Measurements from ENCODE around the gene NID2. TPM values are rescaled to one million over a fixed set of nuclear protein-coding genes. Genes with fewer than 3 reads are reported as not detected.

NID2 gene
- total and polyA plus RNA-seq, 9 of the 15 experiments (the other 6 are each of a cell fraction or from before 2014, with no cell fraction given) = 0.04 to 0.45 (median 0.16) TPM; not detected in 3

GRCh38 chr14:52106840-52107239 is 38.0 kb upstream of the NID2 start:
- Histone ChIP-seq H3K36me3 (ENCODE audit: control insufficient read depth, insufficient read depth, low read length) (no peaks in the 10 kb centered on the region), H3K9ac (ENCODE audit: insufficient read depth in 1 of 2, low read depth in 2 of 2, low read length in 2 of 2) (no peak overlapping the region), H3K9me3 (replicated peaks; ENCODE audit: control insufficient read depth, insufficient read depth, low read depth, low read length) (no peaks in the 10 kb centered on the region), H3K4me2 (ENCODE audit: insufficient read depth, low read length) (no peak overlapping the region), H3K9me1 (ENCODE audit: control insufficient read depth, insufficient read depth, low read length) (no peaks in the 10 kb centered on the region), H3K27ac (ENCODE audit: extremely low read depth, low read depth, low read length) (no peak overlapping the region), H2AFZ (ENCODE audit: low read depth, low read length) (no peak overlapping the region), H4K20me1 (replicated peaks; ENCODE audit: control insufficient read depth, insufficient read depth, low read length) (no peaks in the 10 kb centered on the region), H3K79me2 (ENCODE audit: control insufficient read depth, insufficient read depth, low read length) (no peaks in the 10 kb centered on the region), H3K27me3 (ENCODE audit: control insufficient read depth in 2 of 2, insufficient read depth in 2 of 2, low read length in 2 of 2) (no peaks in the 10 kb centered on the region), H3K4me1 (replicated peaks in 1 of 2; ENCODE audit: control insufficient read depth in 2 of 2, insufficient read depth in 2 of 2, low read length in 2 of 2) (no peaks in the 10 kb centered on the region), H3K4me3 (no peak overlapping the region)
- TF ChIP-seq ZNF395 (CRISPR knock-in tag; IDR thresholded peaks at IDR 0.05) = no peak
- no peak for TF ChIP-seq XRCC5 (IDR thresholded peaks at IDR 0.05; ENCODE audit: low read depth, low read length)
- no peak for TF ChIP-seq TCF7 (IDR thresholded peaks at IDR 0.05; ENCODE audit: borderline replicate concordance)
- TF ChIP-seq PHTF2 (CRISPR knock-in tag; IDR thresholded peaks at IDR 0.05) = no peak
- TF ChIP-seq PURB (CRISPR knock-in tag; IDR thresholded peaks at IDR 0.05; ENCODE audit: low read depth) = no peak
- no peak for TF ChIP-seq FOXK1 (CRISPR knock-in tag; IDR thresholded peaks at IDR 0.05; ENCODE audit: borderline replicate concordance)
- BruUV-seq (replicated peaks) = no TSS peak
- FAIRE-seq = no peak
- WGBS (ENCODE audit: insufficient coverage, low coverage, missing lambda C conversion rate) = 0% methylated on average over 4 of the region's 5 CpGs
- ChIA-PET CTCF (ENCODE audit: low intra/inter-chr PET ratio) (no interaction called here), POLR2A (interaction anchor here (0.6 kb wide), 1 partner anchor 10 kb away, joined by 3 read pairs; no protein-coding TSS in a partner anchor)
- intact Hi-C loops (cut with micrococcal nuclease) = no loop called here
- no peak for ATAC-seq
- in situ Hi-C loops (cut with MboI) = no loop called here
- DNase-seq (ENCODE audit: extremely low read depth in 1 of 4, low spot score in 3 of 4) = no peak

Measured in K562 (cell line).